HG03442 (cell line): ENCODE data around the gene NEO1.
"Not testable (repeated sequence)": the region's sequence is repeated elsewhere in the genome, so short reads cannot be mapped to it uniquely, and the experiment has no call there.

Experiments
- ATAC-seq: cut with Tn5 transposase; IDR thresholded peaks from one replicate; pipeline ENCODE4 v1.9.1; 2021; ENCODE audit warnings: mild to moderate bottlenecking, moderate library complexity; ENCODE audit not compliant: unreplicated experiment

The NEO1 gene

DNA sequence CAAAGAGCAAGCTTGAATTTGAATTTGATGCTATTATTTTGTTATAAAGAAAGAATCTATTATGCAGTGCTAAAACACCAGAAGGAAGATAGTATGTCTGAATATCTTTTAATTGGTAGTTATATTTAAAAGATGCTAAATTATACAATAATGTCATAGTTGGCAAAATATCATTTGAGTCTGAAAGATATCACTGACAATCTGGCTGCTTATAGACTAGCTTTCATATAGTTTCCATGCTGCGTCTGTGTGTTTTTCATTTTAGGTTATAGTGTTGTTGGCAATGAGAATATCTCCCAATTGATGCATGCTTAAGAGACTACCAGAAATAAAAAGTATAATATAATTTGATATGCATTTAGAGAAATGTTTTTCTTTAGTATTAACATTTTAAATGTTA is 142.9 kb downstream of the NEO1 start:
- ATAC-seq, result no peak

DNA sequence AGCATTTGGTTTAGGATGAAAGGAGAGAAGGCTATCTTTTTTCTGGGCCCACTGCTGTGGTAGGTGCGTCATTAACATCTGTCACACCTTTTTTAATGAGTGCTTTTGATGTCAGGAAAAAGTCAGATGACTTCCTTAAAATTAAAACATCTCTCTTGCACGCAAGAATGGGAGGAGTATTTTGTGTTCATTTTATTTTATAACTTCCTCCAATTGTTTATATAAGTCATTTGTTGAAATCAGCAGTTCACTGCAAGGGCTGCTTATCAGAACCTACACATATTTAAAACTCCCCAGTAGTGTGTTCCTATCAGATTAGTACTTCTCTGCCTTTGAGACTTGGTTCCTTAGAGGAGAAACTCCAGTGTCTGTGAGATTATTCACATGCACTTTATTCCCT is 143.8 kb downstream of the NEO1 start:
- ATAC-seq, result no peak

GRCh38 chr15:73200339-73200738 is 148.1 kb downstream of the NEO1 start:
- no peak for ATAC-seq

- ATAC-seq, result no peak
These were observed 158.4 kb downstream of the NEO1 start for GRCh38 chr15:73210630-73211029.

DNA sequence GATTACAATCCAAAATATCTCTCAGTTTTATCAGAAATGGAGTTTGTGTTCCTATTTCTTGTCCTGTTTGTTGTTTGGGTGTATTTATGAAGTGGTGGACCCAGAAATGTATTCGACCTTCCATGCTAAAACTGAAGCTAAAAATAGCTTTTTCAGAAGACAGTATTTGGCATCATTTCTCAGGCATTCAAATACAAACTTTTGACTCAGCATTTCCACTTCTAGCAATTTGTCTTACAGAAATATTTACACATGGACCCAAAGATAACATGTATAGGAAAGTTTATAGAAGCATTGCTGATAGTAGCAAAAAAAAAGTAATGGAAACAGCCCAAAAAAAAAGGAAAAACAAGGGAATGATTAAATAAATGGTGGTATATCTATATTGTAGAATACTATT is 160.2 kb downstream of the NEO1 start:
- ATAC-seq, result no peak

DNA sequence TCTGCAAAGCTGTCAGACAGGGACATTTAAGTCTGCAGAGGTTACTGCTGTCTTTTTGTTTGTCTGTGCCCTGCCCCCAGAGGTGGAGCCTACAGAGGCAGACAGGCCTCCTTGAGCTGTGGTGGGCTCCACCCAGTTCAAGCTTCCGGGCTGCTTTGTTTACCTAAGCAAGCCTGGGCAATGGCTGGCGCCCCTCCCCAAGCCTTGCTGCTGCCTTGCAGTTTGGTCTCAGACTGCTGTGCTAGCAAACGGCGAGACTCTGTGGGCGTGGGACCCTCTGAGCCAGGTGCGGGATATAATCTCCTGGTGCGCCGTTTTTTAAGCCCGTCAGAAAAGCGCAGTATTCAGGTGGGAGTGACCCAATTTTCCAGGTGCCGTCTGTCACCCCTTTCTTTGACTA is 169.2 kb downstream of the NEO1 start:
- not testable (repeated sequence) for ATAC-seq

DNA sequence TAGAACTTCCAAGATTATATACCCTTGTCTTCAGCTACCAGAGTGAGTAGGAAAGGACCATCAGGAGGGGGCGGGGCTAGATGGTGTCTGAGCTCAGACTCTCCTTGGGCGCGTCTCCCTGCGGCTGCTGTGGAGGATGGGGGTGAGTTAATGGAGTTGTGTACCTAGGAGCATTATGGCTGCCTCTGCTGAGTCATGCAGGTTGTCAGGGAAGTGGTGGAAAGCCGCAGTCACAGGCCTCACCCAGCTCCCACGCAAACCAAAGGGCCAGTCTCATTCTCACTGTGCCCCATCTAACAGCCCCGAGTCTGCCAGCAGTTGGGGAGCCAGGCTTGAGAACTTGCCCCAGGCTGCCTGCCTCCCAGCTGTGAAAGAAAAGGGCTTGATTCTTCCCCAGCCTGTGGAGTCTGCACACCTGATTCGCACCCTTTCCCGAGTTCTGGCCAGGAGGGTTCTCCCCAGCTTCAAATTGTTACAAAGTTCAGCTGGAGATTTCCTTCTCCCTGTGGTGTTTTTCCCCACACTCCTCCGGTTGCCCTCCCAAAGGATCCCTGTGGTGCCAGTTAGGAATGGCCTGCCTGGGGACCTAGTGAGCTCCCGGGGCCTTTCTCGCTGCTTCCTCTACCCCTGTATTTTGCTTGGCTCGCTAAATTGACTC is 173.2 kb downstream of the NEO1 start:
- no peak for ATAC-seq

DNA sequence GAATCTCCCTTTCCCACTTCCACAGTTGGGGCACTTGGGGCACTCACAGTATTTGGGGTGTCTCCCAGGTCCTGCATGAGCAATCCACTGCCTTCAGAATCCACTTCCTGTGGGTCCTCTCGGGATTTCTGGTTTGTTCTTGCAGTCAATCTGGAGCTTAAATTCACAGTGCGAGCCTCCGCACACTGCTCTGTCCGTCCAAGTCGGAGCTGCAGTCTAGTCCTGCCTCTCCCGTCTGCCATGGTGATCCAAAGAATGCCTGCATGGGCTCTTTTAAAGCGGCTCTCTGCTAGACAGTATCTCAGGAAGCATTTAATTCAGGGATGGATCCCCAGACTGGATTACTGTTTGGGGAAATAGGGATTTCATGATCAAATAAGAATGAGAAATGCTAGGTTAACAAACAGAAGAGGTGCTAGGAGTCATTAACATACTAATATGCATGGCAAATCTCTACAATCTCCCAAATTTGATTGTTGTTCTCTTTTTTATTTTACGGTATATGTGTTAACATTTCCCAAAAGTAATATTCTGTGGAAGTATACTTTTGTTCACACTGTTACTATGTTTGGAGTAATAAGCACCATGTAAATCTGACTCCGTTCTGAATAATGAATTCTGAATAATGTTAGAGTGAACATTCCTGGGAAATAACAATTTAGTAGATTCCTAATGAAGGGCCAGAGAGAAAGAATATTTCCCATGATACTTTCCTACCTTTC is 174.0 kb downstream of the NEO1 start:
- no peak for ATAC-seq

GRCh38 chr15:73227433-73228056 is 175.3 kb downstream of the NEO1 start:
- no peak for ATAC-seq

GRCh38 chr15:73228128-73228646 is 175.9 kb downstream of the NEO1 start:
- ATAC-seq, result no peak

- no peak for ATAC-seq
These were observed 179.6 kb downstream of the NEO1 start for GRCh38 chr15:73231661-73232419.

GRCh38 chr15:73232776-73233175 is 180.5 kb downstream of the NEO1 start:
- no peak for ATAC-seq

DNA sequence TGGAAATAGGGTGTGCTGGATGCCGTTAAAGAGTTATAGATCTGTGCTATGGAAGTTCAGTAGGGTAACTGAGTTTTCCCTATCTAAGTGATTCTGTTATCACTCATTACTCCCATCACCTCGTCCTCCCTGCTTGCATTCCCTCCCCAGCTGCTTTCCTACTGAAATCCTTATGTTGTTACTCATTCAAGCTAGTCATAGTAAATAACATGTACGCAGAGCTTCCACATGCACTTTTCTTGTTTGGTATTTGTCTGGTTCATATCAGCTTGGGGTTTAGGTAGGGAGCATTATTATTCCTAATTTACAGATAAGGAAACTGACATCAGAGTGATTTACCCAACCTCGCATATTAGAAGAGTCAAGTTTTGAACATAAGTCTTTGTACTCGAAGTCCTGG is 181.4 kb downstream of the NEO1 start:
- ATAC-seq, result no peak

- no peak for ATAC-seq
These were observed 185.6 kb downstream of the NEO1 start for GRCh38 chr15:73237910-73238309.

DNA sequence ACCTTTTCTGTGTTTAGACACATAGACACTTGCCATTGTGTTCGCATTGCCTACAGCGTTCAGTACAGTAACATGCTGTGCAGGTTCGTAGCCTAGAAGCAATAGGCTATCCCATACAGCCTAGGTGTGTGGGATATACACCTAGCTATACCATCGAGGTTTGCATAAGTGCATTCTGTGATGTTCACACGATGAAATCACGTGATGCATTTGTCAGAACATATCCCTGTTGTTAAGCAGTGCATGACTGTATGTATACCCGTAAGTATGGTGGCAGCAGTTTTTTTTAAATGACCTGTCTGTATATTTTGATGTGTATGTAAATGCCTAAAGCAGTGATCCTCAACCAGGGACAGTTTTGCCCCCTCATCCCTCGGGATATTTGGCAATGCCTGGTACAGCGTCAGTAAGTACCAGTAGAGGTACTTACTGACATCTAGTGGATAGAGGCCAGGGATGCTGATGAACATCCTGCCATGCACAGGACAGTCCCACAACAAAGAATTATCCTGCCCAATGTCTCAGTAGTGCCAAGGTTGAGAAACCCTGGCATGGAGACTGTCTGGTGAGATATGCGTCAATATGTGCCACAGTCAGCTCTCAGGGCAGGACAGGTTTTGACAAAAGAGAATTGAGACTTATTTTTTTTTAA is 187.4 kb downstream of the NEO1 start:
- no peak for ATAC-seq

- no peak for ATAC-seq
These were observed 188.7 kb downstream of the NEO1 start for GRCh38 chr15:73240866-73241499.

DNA sequence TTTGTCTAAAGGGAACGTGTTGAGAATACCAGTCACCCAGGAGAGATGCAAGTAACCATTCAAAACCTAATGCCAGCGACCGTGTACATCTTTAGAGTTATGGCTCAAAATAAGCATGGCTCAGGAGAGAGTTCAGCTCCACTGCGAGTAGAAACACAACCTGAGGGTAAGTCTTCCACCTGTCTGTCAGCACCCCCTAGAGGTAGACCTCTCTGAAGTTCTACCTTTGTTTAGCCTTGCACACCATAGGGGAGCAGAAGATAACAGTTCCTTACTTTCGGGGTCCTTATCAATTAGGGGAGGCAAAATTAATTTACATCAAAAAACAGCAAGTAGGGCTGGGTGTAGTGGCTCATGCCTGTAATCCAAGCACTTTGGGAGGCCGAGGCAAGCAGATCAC is 192.1 kb downstream of the NEO1 start:
- ATAC-seq, result no peak

DNA sequence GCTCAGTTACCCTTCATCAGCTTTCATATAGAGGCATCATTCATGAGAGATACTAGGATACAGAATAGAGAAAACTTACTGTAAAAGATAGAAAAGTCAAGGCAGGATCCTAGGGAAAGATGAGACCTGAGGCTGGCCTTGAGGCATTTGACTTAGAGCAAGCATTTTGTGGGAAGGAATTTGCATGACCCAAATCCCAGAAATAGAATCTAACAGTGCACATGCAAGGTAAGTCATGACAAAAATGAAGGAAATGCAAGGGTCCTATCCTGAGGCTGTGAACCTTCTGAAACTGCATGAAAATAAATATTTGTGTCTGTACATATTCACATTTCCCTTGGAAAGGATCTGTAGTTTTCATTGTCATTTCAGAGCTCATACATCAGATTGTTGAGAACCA is 194.2 kb downstream of the NEO1 start:
- ATAC-seq, result no peak

DNA sequence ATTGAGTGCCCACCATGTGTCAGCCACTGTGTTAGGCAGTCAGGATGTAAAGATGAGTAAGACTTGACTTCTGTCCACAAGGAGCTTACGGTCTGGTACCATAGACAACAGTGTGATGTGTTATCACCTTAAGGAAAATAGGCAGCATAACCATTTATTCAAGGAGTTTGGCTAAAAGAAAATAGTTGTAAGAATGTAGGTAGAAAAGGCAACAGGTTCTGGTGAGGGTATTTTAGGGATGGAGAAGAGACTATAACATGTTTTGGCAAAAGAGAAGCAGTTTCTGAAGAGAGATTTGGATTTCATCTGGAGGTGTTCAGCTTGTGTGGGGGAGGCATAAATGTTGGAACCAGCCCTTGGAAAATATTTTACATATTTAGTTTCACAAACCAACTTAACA is 194.6 kb downstream of the NEO1 start:
- ATAC-seq, result no peak

DNA sequence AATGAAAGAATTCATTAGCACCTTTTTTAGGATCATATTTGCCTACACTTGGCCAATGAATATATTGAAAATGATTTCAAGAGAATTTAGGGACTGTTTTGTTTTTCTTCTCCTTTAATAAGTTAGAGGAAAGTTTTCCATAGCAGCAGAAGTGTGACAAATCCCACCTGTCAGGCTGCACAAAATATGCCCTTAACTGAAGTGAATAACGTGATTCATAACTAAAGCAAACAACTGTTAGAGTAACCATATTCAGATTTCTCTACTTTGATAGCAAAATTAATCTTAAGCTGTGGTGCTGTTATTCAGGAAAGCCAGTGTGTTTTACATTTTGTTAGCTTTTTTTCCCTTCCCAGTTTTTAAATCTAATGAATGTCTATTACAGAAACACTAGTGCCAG is 195.1 kb downstream of the NEO1 start:
- ATAC-seq, result no peak
